ENCODE data around the gene TTC9B.

Gene TTC9B

DNA sequence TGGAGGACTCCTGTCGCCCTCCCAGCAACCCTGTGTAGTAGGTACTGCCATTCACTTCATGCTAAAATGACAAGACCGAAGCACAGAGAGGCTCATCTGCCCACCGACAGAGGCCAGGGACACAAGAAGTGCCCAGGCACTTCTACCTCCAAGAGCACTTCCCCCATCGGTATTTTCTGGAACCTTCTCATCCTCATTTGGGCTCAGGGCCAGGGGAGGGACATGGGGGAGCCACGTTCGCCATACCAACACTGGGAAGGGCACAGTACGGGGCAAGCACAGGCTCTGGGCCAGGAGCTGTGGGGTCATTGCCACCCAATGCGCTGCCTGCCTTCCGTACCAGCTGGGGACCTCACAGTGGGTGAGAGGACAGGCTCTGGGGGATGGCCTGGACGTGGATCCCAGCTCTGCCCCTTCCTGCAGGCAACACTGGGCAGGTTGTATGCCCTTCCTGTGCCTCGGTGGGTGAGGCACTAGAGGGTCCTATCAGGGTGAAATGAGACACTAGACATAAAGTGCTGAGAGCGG is 29.6 kb upstream of the TTC9B start:
- DNase-seq: no peak

DNA sequence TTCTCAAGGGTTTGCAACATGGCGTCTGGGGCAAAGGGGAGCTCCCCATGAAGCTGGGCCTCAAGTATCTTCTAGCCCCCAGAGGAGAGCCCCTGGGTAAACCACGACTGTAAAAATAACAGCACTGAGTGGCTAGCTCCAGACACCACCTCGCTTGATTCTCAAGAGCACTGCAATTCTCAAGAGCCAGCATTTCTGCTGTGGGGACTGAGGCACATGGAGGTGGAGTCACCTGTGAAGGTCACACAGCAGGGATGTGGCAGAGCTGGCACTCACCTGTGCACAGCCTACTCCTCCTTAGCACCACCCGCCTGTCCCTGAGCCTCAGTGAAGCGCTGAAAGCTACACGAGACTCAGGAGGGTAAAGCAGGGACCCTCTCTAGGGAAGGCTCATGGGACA is 29.0 kb upstream of the TTC9B start:
- DNase-seq: no peak

DNA sequence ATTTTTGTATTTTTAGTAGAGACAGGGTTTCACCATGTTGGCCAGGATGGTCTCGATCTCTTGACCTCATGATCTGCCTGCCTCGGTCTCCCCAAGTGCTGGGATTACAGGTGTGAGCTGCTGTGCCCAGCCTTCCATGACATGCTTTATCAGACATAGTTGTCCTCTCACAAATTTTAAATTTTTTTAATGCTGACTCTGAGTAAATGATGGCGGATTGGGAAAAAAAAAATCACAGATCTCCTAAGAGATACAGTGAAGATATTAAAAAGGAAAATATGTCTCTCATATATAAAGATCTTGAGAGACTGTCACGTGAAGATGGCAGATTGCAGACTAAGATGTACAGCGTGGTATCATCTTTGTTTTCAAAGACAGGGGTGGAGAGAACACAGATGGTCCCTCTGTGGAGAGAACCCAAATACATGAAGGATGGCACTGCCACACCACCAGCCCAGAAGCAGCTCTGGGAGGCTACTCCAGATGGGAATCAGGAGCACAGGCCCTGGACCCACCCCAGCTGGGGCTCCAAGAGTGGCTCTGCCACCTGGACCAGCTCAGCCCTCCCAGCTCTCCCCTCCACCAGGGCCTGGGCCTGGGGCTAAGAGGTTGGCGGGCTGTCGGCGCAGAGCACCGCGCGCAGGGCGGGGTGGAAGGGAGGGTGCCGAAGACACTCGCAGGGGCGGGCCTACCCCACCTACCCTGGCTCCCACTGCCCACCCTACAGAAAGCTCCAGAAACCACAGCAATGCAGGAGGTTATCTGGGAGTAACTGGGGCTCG is 28.3 kb upstream of the TTC9B start:
- no peak for DNase-seq

DNA sequence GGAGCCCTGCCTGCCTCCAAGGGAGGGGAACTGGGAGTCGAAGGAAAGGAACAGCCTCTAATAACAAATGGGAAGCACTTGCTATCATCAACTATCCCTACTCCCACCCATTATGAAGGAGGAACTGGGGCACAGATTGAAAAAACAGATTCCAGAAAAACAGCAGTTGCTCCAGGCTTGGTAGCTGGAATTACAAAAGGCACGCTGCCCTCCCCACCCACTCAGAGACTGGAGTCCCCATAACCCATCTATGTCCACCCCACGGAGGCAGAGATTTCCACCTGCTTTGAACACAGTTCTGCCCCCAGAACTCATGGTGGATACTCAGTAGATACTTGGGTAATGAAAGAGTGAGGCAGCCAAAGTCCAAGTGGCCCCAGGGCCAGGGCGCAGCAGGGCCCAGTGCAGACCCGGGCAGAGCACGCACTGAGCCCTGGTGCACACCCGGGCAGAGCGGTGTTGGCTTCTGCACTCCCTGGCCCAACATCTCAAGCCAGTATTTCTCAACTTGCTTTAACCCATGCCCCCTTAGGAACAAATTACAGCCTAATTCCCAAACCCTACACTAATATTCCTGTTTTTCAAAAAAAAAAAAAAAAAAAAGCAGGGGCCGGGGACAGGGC is 27.4 kb upstream of the TTC9B start:
- no peak for DNase-seq

DNA sequence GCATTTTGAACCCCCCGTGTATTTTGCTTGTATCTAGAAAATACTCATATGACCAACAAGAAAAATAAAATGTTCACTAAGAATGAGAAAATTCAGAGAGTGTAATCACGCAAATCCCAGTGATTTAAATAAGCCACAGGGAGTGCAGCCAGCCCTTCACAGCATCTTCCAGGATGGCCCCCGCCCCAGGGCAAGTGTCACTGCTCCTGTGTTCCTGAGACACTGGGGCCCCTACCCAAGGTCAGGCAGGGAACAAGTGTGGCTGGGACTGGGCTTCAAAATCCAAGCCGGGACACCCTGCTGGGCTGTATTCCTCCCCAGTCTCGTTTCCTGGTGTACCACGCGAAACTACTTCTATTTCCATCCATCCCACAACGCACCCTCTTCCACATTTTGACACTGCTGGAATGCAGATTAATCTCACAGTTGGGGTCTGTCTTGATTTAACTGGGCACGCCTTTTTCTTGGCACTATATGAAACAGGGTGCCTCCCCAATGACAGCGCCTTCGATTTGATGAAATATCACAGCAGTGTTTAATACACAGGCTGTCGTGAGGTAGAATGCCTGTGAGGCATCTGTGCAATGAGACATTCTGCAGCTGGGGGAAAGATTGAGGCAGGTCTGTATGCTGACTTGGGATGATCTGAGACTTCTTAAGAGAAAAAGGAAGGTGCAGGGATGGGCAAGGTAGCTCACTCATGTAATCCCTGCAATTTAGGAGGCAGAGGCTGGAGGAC is 26.6 kb upstream of the TTC9B start:
- DNase-seq: no peak

DNA sequence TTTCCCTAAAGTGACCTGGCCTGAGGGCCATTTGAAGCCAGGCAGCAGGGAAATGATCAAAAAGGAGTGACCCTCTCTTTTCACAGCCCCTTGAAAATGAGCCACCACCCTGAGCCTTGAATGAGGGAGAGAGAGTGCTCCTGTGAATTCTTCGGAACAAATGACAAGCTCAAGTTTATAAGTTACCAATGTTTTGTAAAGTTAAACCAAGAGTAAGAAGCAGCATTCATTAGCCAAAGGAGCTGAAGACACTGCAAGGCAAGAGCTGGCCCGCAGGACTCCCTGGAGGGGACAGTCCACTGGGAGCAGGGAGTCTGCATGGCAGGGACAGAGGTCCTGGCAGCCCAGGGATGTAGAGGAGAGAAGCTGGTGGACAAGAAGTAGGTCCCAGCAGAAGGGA is 25.0 kb upstream of the TTC9B start:
- no peak for DNase-seq

DNA sequence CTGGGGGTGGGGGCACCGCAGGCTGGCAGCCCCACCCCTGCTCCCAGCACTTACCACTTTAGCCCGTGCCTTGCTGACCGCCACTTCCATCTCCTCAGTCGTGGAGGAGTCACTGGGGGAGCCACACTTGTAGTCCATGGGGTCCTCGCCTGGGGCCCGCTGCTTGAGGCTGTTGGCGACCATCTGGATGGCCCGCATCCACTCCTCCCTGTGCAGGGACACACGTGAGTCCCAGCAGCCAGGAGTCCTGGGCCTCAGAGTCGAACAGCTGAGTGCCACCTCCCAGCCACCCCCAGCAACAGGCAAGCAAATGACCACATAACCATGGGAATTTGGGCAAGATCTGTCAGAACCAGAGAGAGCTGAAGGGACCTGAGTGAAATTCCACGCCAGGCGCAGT is 24.3 kb upstream of the TTC9B start:
- DNase-seq: no peak

DNA sequence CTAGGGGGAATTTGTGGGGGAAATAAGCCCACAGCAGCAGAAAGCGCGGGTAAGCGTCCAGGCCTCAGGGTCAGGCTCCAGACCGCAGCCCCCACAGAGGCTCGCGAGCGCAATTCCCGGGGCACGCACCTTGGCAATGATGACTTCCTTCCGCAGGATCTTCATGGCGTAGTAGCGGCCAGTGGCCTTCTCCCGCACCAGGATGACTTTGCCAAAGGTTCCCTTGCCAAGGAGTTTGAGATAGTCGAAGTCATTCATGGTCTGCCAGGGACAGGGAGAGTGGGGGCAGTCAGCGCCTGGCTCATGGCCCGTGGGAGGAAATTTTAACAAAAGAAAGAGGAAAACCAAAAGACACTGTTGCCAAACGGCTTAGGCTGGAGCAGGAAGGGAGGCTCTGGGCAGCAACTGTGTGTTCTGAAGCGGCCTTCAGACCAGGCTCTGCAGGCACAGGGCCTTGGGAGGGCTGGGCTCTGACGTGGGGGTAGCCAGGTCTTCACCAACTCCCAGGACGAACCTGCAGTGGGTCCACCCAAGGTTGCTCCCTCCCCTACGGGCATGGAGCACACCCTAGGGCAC is 23.7 kb upstream of the TTC9B start:
- DNase-seq: no peak

DNA sequence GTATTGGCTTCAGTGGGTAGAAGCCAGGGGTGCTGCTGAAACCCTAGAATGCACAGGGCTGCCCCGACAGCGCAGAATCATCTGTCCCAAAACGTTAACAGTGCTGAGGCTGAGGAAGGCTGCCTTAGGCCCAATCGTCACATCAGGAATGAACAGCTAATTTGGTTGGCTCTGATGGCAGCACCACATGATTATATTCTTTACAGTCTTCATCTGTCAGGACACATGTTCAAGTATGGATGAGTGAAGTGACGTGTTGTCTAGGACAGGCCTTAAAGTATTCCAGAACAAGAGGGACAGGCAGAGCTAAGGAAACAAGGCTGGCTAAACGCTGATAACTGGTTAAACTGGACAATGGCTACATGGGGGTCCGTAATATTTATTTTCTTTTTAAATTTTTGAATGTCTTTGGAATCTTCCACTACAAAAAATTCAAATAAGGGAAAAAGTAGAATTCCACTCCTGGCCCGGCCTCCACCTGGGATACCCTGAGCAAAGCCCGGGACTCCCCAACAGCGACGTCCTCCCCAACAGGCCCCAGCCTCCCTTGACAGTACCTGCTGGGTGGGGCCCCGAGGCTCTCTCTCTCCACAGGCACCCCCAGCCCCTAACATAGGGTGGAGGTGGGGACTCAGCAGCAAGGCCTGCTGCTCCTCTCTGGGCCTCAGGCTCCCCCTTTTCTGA is 23.1 kb upstream of the TTC9B start:
- no peak for DNase-seq

DNA sequence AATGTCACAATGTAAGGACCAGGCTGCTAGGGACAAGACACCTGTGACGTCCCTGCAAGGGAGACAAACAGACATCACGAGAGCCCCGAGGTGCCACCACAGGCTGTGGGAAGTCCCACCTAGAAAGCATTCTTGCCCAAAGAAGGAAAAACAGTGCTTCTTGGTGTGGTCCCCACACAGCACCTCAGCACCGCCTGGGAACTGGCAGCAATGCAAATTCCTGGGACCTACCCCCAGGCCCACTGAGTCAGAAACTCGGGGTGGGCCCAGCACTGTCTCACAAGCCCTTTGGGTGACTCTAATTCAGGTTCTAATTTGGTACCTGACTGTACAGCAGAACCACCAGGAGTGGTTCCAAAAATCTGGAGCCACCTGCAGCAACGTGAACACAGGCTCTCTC is 22.1 kb upstream of the TTC9B start:
- DNase-seq: no peak

DNA sequence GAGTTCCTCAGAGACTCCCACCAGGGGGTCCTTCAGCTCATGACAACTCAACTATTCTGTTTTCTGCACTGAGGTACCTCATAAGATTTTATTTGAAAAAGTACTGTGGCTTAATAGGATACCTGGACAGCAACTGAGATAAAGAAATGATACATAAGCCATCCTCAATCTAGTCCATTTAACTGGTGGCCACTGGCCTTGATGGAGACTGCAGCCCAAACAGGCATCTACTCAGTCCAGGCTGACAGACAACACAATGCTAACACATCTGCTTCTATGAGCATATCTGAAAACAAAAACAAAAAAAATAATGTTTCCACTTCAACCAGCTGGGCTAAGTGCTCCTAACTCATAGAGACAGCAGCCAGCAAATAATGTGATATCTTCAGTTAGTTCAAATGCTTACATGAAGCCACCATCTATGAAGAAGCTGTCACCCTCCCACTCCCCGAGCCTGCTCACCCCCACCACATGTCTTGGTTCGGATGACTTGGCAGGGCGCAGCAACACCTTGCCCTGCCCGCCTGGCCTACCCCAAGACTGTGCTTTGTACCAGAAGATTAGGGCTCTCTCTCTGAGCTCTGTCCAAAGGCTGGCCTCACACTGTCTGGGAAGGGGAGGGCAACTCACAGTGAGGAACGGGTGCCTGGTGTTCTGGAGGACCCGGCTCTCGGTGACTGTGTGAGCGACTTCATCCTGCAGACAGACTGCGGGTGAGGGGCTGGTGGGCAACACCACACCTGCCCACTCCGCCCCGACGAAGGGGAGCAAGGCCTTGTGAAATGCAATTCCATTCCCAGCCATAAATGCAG is 21.4 kb upstream of the TTC9B start:
- no peak for DNase-seq

DNA sequence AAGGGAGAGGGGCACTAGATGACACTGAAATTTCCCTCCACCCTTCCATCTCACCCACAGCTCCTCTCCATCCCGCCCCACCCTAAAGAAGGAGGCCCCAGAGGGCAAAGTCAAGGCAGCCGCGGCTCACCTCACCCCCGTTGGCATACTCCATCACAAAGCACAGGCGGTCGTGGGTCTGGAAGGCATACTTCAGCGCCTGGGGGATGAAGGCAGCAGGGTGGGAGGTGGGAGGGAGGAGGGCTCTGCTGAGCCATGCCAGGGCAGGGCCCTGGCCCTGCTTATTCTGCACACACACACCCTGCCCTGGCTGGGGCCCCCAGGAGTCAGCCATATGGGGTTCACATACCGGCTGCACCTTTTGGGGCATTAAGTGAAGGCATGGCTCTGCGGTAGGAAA is 20.6 kb upstream of the TTC9B start:
- no peak for DNase-seq

DNA sequence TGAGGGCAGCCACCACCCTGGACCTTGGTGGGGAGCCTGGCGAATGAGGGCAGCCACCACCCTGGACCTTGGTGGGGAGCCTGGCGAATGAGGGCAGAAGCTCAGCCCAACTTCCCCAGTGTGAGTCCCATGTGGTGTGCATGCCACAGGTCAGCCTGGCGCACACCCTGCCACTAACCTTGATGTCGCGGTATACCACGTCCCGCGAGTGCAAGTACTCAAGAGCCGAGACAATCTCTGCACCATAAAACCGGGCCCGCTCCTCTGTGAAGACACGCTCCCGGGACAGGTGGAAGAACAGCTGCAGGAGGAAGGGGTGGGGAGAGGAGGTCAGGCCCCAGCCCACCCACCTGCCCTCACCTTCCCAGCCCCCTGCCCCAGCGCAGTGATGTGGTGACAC is 19.6 kb upstream of the TTC9B start:
- no peak for DNase-seq

DNA sequence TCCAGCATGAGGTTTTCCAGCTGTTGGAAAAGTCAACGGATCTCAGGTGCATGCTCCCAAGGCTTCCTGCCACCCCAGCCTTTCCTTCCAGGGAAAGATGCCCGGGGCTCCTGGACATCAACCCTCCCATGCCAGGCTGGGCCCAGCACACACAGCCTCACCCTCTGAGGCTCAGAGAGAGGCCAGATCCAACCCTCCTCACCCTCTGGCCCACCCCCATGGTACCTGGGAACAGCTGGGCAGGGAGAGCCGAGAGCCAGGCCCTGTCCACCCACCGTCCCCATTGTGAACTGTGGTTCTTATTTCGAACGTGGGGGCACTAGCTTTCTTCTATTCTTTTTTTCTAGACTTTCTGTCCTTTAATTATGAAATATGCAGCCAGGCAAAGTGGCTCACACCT is 18.2 kb upstream of the TTC9B start:
- no peak for DNase-seq

DNA sequence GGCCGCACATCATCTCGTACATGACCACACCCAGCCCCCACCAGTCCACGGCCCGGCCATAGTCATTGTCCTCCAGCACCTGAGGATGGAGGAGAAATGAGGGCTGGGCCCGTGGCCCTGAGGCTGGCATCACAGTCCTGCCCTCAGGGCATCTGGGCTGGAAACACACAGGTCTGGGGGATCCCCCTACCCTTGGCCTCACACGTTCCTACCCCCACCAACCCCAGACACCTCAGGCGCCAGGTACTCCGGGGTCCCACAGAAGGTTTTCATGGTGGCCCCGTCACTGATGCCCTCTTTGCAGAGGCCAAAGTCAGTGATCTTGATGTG is 17.8 kb upstream of the TTC9B start:
- DNase-seq: no peak

DNA sequence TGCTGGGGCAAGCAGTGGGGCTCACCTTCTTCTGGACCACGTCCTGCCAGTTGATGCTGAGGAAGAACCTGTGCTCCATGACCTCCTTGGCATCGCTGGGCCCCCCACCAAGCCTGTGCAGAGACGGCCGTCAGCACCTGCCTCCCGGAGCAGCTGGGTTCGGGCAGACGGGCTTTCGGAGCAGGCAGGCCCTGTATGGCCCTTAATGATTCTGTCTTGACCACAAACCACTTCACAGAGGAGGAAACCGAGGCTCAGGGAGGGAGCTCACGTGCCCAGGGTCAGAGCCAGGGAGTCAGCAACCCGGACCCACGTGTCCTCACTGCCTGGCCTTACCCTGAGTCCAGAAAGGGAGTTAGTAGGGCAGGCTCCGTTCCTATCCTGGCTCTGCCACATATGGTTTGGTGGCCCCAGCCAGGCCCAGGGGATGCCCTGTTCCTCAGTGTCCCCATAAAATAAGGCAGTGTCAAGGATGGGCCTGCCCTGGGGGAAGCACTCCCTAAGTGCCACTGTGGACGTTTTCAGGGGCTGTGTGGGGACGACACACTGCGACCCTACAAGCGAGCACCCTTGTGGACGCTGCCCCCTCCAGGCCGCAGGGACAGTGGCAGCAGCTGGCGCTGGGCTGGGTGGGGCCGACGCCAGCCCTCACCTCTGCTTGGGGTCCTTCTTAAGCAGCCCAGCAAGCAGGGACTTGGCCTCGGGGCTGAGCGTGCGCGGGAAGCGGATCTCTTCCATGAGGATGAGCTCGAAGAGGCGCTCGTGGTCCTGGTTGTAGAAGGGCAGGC is 17.2 kb upstream of the TTC9B start:
- no peak for DNase-seq

DNA sequence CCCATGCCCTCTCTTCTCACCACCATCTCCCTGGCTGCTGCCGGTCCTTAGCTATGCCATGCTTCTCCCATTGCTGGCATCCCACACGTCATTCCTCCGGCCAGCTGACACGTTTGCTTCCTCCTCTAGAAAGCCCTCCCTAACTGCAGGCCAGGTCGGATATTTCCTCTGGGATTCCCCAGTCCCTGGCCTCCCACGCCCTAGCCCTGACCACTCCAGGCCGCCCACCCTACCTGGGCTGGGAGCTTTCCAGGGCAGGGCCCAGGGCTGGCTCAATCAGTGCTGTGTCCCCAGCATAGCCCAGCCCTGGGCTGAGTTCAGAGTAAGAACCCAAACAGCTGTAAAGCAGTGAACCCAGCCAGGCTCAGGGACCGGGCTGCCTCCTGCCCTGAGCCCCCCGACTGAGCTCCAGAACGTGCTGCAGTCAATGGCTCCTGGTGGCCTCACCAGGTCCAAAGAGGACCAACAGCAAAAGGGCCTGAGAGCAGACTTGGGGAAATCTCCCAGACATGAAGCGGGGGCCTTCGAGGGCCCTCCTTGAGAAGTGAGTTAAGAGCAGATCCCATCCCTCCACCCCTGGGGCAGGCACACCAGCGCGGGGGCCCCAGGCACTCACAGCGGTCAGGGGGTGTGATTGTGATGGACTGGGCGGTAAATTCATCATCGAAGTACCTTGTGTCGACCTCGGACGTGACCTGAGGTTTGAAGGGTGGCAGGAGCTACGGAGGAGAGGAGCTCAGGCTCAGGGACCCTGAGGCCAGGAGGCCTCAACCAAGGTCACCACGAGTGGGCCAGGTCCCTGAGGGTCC is 16.4 kb upstream of the TTC9B start:
- DNase-seq: no peak

DNA sequence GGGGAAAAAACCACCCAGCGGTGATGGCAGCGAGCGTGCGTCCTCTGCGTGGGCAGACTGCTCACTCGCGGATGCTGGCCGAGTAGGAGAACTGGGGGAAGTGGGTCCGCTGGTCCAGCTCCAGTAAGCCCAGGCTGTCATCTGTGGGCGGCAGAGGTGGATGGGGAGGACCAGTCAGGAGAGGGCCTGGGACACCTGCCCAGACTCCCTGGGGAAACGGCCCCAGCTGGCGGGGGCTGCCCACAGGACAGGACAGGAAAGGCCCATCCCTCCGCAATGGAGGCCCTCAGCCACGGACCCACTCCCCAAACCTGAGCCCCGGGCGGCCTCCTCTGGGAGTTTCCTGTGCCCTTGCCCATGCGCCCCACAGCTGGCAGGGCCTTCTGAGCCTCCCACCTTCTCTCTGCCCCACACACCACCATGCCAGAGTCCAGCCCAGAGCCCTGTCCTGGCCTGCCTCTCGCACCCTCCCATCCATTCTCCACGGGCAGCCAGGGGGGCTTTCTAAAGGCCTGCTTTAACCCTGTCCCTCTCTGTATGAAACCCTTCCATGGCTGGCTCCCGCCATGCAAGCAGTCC is 15.7 kb upstream of the TTC9B start:
- DNase-seq: no peak

DNA sequence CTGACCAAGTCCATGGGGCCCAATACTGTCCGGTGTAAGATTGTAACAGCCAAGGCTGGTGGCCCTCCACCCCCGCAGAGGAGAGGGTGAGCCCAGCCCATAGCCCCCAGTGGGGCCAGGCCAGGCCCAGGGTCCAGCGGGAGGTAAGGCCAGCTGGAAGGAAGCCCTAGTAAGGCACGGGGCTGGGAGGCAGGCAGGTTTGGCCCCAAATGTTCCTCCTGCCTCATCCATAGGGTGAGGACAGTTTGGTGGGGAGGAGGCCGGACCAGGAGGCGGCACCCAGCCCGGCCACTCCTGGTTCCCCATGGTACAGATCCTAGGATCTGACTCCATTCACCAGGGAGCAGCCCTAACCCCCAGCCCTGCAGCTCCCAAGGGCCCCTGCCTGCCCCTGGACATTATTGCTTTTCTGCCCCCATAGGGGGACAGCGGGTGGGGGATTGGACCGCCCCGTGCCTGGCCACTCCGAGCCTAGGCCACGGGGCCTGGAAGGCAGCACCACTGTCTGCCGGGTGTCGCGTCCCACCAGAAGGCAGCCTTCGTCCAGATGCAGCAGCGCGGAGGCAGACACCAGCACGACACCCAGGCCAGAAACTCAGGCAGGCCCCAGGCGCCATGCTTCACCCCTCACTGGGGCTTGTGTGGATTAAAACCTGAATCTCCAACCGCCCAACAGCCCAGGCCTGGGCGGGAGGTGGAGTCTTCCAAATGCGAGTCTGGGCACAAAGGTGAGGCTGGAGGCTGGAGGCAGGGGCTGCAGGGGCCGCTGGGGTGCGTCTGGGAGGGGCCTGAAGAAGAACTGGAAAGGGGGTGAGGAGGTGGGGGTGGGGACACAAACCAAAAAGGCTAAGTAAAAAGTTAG is 15.0 kb upstream of the TTC9B start:
- DNase-seq: no peak
